ENCODE data around the gene HDDC2.

- TF ChIP-seq CTCF (IDR thresholded peaks at IDR 0.05; ENCODE audit: low read length) (no peak), EZH2phosphoT487 (IDR thresholded peaks at IDR 0.05; ENCODE audit: low read length) (no peak)
These were observed 10.7 kb upstream of the HDDC2 start for GRCh38 chr6:125312478-125312877.
